ENCODE data around the gene ZNF77. TPM values are rescaled to one million over a fixed set of nuclear protein-coding genes. Genes with fewer than 3 reads are reported as not detected.

The ZNF77 gene
- total RNA-seq, 1 experiment from 2014 or later, result 5.1 TPM

DNA sequence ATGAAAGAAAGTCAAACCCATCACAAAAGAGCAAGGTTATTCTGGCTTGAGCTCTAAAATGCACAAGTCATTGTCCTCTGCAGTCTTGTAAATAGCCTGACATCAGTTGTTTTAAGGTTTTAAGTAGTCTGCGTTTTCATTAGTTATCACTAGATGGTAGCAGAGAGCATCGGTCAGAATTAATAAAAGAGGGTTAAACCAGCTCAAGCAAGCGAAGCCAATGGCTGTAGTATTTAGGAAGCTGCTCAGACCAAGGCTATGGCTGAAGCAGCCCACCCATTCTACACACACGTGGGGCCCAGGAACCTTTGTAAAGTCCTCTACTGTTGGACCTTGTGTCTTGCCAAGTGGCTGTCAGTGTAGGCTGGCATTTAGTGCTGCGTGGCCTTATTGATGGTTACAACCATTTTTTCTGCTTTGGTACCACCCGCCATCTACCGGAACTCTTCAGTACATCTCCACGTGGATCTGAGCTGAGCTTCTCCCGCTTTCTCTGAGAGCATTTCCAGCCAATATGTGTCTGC, 57.3 kb downstream of the ZNF77 start:
- DNase-seq, result peak; percentile 79
- Histone ChIP-seq H3F3A (ENCODE audit: low read length, unreplicated experiment) (no peaks in the 10 kb centered on the region), H3K27me3 (ENCODE audit: low read length) (no peaks in the 10 kb centered on the region), H3K4me1 (ENCODE audit: insufficient read depth, low read length) (peaks cover 5% of the 10 kb centered on the region; the same call in 1 of the 2 replicates), H3K9me2 (replicated peaks; ENCODE audit: low read length) (no peaks in the 10 kb centered on the region), H3K36me3 (ENCODE audit: low read depth, low read length) (no peaks in the 10 kb centered on the region), H3K9me3 (ENCODE audit: low read length) (no peaks in the 10 kb centered on the region), H4K20me1 (ENCODE audit: low read length) (no peaks in the 10 kb centered on the region), H3K4me3 (ENCODE audit: low read length) (peak overlapping the region; percentile 55), H3K9ac (ENCODE audit: low read length) (no peak overlapping the region), H3K4me2 (ENCODE audit: low read length) (peak overlapping the region; percentile 78), H3K27ac (ENCODE audit: low read length) (no peak overlapping the region), H2AFZ (ENCODE audit: low read length) (peak overlapping the region; percentile 93), H3K79me2 (ENCODE audit: low read length) (no peaks in the 10 kb centered on the region)
- TF ChIP-seq EZH2phosphoT487 (IDR thresholded peaks at IDR 0.05; ENCODE audit: borderline replicate concordance, low read length), result no peak
- TF ChIP-seq, protein P1, sequence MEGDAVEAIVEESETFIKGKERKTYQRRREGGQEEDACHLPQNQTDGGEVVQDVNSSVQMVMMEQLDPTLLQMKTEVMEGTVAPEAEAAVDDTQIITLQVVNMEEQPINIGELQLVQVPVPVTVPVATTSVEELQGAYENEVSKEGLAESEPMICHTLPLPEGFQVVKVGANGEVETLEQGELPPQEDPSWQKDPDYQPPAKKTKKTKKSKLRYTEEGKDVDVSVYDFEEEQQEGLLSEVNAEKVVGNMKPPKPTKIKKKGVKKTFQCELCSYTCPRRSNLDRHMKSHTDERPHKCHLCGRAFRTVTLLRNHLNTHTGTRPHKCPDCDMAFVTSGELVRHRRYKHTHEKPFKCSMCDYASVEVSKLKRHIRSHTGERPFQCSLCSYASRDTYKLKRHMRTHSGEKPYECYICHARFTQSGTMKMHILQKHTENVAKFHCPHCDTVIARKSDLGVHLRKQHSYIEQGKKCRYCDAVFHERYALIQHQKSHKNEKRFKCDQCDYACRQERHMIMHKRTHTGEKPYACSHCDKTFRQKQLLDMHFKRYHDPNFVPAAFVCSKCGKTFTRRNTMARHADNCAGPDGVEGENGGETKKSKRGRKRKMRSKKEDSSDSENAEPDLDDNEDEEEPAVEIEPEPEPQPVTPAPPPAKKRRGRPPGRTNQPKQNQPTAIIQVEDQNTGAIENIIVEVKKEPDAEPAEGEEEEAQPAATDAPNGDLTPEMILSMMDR (conservative IDR thresholded peaks at IDR 0.05; ENCODE audit: low read depth, low read length), result peak; percentile 66
- ChIA-PET CTCF (interaction anchor here (0.7 to 1.4 kb wide), 4 partner anchors 13 to 63 kb away, joined by 3 to 11 read pairs (median 4); partner anchors contain the start of gene ZNF57), POLR2A (ENCODE audit: unreplicated experiment) (interaction anchor here (0.7 kb wide), 1 partner anchor 62 kb away, joined by 5 read pairs; no protein-coding TSS in a partner anchor)
- intact Hi-C loops (cut with micrococcal nuclease), result loop anchor here (2.0 kb wide), 1 partner anchor 63 kb away; no protein-coding TSS in a partner anchor
- BruUV-seq (replicated peaks), result no TSS peak
- peak; percentile 89 for ATAC-seq

DNA sequence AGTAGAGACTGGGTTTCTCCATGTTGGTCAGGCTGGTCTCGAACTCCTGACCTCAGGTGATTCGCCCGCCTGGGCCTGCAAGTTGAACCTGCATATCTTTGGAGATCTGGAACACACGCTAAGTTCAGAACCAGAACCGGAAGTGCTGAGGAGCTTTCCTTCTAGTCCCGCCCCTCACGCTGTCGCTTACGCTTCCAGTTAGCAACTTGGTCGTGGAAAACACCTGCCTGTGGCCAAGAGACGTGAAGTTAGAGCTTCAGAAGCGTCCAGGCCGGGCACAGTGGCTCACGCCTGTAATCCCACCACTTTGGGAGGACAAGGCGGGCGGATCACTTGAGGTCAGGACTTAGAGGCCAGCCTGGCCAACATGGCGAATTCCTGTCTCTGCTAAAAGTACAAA, 59.0 kb downstream of the ZNF77 start:
- no peaks in the 10 kb centered on the region for H3F3A ChIP-seq (ENCODE audit: low read length, unreplicated experiment)
- ChIA-PET CTCF (no interaction called here), POLR2A (ENCODE audit: unreplicated experiment) (no interaction called here)
- H3K79me2 ChIP-seq (ENCODE audit: low read length), result no peaks in the 10 kb centered on the region
- H3K9me3 ChIP-seq (ENCODE audit: low read length), result no peaks in the 10 kb centered on the region
- intact Hi-C loops (cut with micrococcal nuclease), result loop anchor here (2.0 kb wide), 1 partner anchor 65 kb away; no protein-coding TSS in a partner anchor
- no peaks in the 10 kb centered on the region for H3K36me3 ChIP-seq (ENCODE audit: low read depth, low read length)
- ATAC-seq (no peak), DNase-seq (no peak)
- no peaks in the 10 kb centered on the region for H4K20me1 ChIP-seq (ENCODE audit: low read length)
- BruUV-seq (replicated peaks), result no TSS peak
- H3K4me3 ChIP-seq (ENCODE audit: low read length), result no peak overlapping the region
- H3K9me2 ChIP-seq (replicated peaks; ENCODE audit: low read length), result no peaks in the 10 kb centered on the region
- H3K4me2 ChIP-seq (ENCODE audit: low read length), result no peak overlapping the region
- no peaks in the 10 kb centered on the region for H3K27me3 ChIP-seq (ENCODE audit: low read length)
- H3K4me1 ChIP-seq (ENCODE audit: insufficient read depth, low read length), result peaks cover 5% of the 10 kb centered on the region; the same call in 1 of the 2 replicates
- H3K9ac ChIP-seq (ENCODE audit: low read length), result no peak overlapping the region
- H3K27ac ChIP-seq (ENCODE audit: low read length), result no peak overlapping the region
- H2AFZ ChIP-seq (ENCODE audit: low read length), result no peak overlapping the region
- TF ChIP-seq, protein P1 (conservative IDR thresholded peaks at IDR 0.05; ENCODE audit: low read depth, low read length), result no peak

DNA sequence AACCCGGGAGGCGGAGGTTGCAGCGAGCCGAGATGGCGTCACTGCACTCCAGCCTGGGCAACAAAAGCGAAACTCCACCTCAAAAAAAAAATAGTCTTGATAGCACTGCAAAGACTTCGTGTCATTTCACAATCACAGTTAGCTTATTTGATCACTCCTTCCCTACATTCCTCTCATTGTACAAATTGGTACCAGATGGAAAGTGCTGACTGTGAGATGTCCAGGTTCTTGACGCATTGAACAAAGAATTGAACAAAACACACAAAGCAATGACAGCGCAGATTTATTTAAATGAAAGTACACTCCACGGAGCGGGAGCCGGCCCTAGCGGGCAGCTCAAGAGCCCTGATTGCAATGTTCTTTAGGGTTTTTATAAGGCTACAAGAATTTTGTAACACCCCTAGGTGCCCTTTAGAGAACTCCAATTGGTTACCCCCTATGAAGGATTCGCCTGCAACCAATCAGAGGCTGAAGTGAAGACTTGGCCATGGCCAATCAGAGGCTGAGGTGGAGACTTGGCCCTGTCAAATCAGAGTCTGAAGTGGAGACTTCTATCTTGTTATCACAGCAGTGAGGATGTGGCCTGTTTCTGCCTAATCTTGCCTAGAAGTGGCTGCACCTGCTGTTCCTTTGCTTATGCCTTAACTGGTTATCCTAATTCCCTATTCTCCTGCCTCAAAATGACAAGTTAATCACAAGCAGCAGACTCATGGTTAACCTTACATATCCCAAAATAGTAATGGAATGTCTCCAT, 60.9 kb downstream of the ZNF77 start:
- Histone ChIP-seq H3K4me1 (ENCODE audit: insufficient read depth, low read length) (peaks cover 5% of the 10 kb centered on the region; the same call in 1 of the 2 replicates), H3K9ac (ENCODE audit: low read length) (no peak overlapping the region), H2AFZ (ENCODE audit: low read length) (no peak overlapping the region), H3K79me2 (ENCODE audit: low read length) (no peaks in the 10 kb centered on the region), H4K20me1 (ENCODE audit: low read length) (no peaks in the 10 kb centered on the region), H3K9me3 (ENCODE audit: low read length) (0 out of 2 replicates have a peak, but pooled peaks cover 3% of the 10 kb centered on the region), H3K36me3 (ENCODE audit: low read depth, low read length) (no peaks in the 10 kb centered on the region), H3K27ac (ENCODE audit: low read length) (no peak overlapping the region), H3K27me3 (ENCODE audit: low read length) (no peaks in the 10 kb centered on the region), H3K4me3 (ENCODE audit: low read length) (no peak overlapping the region), H3K4me2 (ENCODE audit: low read length) (no peak overlapping the region), H3K9me2 (replicated peaks; ENCODE audit: low read length) (no peaks in the 10 kb centered on the region), H3F3A (ENCODE audit: low read length, unreplicated experiment) (no peaks in the 10 kb centered on the region)
- intact Hi-C loops (cut with micrococcal nuclease), result no loop called here
- CTCF ChIA-PET, result no interaction called here
- BruUV-seq (replicated peaks), result no TSS peak
- POLR2A ChIA-PET (ENCODE audit: unreplicated experiment), result no interaction called here
- no peak for ATAC-seq
- TF ChIP-seq EZH2phosphoT487 (IDR thresholded peaks at IDR 0.05; ENCODE audit: borderline replicate concordance, low read length) (no peak), EZH2 (IDR thresholded peaks at IDR 0.05; ENCODE audit: low read length, unreplicated experiment) (no peak)
- TF ChIP-seq, protein P1 (conservative IDR thresholded peaks at IDR 0.05; ENCODE audit: low read depth, low read length), result no peak
- DNase-seq, result no peak
